ENCODE data around the gene TMPO.
A peak's percentile ranks its signal among the peaks of the same experiment; 100 is the strongest.
"Not testable (repeated sequence)": the region's sequence is repeated elsewhere in the genome, so short reads cannot be mapped to it uniquely, and the experiment has no call there.

Gene TMPO

DNA sequence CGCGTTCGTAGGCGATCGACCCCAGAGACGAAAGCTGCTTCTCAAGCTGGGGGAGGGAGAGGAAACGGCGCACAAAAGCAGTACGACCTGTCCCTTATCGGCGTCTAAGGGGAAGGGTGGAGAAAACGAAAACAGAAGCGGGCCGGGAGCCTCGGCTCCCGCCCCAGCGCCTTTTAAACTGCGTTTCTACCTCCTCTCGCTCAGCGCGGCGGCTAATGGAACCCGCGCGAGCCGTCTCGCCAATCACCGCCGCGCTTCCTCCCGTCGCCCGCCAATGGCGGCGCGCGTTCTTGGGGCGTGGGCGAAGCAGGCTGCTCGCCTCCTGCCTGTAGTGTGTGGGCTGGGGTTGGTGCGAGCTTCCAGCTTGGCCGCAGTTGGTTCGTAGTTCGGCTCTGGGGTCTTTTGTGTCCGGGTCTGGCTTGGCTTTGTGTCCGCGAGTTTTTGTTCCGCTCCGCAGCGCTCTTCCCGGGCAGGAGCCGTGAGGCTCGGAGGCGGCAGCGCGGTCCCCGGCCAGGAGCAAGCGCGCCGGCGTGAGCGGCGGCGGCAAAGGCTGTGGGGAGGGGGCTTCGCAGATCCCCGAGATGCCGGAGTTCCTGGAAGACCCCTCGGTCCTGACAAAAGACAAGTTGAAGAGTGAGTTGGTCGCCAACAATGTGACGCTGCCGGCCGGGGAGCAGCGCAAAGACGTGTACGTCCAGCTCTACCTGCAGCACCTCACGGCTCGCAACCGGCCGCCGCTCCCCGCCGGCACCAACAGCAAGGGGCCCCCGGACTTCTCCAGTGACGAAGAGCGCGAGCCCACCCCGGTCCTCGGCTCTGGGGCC is at the start of gene TMPO:
TSS of gene TMPO (plus strand) at position 304 of the 824 bp plus-strand sequence. CDS start at position 582, 278 bp downstream.
- peak; percentile 82 to 83 for DNase-seq (ENCODE audit: low read depth in 2 of 2)

DNA sequence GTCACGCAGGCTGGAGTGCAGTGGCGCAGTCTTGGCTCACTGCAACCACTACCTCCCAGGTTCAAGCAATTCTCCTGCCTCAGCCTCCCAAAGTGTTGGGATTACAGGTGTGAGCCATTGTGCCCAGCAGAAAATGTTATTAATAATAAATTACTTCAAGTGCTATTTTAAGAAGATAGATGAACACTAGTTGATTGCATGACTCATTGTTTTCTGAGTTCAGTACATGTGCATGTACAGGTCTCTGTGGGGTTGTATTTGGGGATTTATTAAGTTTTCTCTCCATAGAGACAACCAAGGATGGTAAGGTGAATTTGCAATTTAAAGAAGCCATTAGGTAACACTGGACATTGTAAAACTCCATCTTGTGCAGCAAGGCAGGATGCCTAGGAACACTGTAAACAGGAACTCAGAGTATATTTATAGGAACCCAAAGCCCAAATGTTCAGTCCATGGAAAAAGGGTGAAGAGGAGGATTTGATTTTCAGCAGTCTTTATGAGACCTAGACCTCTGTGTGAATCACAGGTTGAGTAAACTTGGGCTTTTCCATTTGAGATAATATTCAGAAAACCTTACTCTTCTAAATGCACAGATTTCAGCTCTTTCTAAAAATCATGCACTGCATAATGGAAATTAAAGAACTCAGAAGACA is 49.3 kb upstream of the TMPO start:
- DNase-seq (ENCODE audit: low read depth in 2 of 2): no peak

DNA sequence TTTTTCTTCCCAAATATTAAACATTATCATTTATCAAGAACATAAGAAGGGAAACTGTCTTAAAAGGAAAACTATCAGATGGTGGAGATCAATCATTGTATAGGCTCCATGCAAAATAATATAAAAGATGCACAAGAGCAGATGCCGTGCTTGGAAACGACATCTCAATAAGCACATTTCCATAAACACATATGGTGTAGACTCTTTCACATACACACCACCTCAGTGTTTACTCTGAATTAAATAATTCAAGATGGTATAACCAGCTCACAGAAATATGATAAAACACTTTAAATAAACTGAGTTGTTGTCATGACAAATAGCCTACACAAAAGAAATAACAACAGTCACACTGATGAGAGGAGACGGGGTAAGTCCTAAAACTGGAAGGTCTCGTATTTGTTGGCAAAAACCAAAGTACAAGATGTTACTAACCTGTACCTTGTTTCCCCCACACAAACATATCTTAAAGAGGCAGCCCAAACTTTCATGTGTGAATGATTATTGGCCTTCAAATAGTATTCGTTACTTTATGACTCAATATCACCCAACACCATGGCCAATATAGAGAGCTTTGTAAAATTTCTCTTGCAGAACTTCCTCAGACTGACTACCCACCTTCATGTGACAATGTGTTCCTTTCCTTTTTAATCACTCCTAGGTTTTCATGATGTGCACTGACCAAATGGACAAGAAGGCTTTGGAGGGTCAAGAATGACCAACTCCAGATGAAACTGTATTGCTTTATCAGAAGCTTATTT is 48.6 kb upstream of the TMPO start:
- DNase-seq (ENCODE audit: low read depth in 2 of 2): no peak

DNA sequence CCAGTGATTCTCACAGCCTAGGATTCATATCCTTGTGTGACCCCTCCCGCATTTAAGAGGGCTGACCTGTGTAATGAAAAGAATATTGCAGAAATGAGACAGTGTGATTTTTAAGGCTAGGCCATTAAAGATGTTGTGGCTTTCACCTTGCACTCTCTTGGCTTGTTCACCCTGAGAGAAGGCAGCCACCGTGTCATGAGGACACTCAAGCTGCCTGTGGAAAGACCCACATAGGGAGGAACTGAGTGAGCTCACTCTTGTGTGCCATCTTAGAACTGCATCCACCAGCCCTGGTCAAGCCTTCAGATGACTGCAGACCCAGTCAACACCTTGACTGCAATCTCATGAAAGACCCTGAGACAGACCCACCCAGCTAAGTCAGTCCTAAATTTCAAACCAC is 46.3 kb upstream of the TMPO start:
- no peak for DNase-seq (ENCODE audit: low read depth in 2 of 2)

GRCh38 chr12:98470469-98471082 is 44.8 kb upstream of the TMPO start:
- DNase-seq (ENCODE audit: low read depth in 2 of 2): no peak

DNA sequence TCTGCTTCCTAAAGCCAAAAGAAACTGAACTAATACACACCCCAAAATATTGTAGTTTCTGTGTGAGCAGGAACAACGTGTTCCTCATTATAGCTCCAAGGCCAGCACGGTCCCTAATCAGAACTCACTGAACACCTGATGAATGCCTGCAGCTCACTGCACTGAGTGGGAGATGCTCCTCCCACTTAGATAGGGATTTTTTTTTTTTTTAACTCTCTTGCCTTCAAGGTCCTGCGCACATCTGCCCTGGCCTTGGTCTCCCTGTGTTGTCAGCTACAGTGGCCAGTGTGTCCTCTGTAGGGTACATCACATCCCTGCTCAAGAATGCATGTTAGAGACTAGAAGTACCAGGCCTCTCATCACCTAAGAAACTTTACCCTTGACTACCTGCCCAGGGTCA is 44.3 kb upstream of the TMPO start:
- DNase-seq (ENCODE audit: low read depth in 2 of 2): no peak

- DNase-seq (ENCODE audit: low read depth in 2 of 2): no peak
These were observed 39.9 kb upstream of the TMPO start for GRCh38 chr12:98475565-98475908.

GRCh38 chr12:98478606-98479005 is 36.8 kb upstream of the TMPO start:
- no peak for DNase-seq (ENCODE audit: low read depth in 2 of 2)

GRCh38 chr12:98483621-98484503 is 31.5 kb upstream of the TMPO start:
- no peak for DNase-seq (ENCODE audit: low read depth in 2 of 2)

DNA sequence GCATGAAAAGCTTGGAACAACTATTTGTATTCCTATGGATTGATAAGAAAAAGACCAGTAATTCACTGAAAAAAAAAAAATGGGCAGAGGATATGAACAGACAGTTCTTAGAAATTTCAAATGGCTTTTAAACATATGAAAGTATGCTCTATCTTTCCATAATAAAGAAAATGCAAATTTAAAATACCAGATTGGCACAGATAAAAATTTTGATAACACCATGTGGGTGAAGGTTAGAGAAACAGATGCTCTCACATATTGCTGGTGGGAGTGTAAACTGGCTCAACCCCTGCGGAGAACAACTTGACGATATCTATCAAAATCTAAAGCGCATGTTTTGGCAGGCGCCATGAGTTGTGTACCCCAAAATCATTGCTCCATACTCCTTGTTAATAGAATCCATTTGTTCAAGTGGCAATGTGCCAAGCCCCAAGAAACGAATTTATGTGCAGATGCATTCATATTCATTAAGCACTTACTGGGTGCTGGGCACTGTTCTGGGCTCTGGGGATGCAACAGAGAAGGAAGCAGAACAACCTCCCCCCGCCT is 29.5 kb upstream of the TMPO start:
- no peak for DNase-seq (ENCODE audit: low read depth in 2 of 2)

GRCh38 chr12:98488416-98488815 is 27.0 kb upstream of the TMPO start:
- not testable (repeated sequence) for DNase-seq (ENCODE audit: low read depth in 2 of 2)

GRCh38 chr12:98489176-98489575 is 26.2 kb upstream of the TMPO start:
- no peak for DNase-seq (ENCODE audit: low read depth in 2 of 2)

GRCh38 chr12:98490501-98491453 is 24.6 kb upstream of the TMPO start:
- DNase-seq (ENCODE audit: low read depth in 2 of 2): peak; percentile 91 to 92

GRCh38 chr12:98492580-98493140 is 22.7 kb upstream of the TMPO start:
- DNase-seq (ENCODE audit: low read depth in 2 of 2): no peak

GRCh38 chr12:98501266-98501629 is 14.1 kb upstream of the TMPO start:
- not testable (repeated sequence) for DNase-seq (ENCODE audit: low read depth in 2 of 2)

DNA sequence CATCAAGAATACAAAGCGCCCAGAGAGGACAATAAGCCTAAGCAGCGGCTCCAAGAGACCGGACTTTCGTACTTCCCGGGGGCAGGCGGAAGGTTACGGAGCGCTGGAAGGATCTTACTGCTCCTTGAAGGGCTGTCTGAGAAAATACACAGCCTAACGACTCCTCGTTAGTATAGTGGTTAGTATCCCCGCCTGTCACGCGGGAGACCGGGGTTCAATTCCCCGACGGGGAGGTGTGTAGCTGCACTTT is 12.1 kb upstream of the TMPO start:
- DNase-seq (ENCODE audit: low read depth in 2 of 2): peak; percentile 87 to 89

GRCh38 chr12:98503592-98504367 is 11.6 kb upstream of the TMPO start:
- DNase-seq (ENCODE audit: low read depth in 2 of 2): peak; percentile 84

DNA sequence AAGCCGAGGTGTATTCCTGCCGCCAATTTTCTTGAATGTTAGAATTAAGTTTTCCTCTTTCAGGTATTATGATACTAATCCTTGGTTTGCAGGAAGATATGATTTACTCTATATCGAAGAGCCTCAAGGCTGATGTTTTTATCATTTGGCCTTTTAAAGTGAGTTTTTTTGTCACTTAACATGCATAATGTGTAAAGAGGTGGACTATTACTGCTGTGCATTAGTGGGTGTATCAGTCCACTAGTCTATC is 11.1 kb upstream of the TMPO start:
- no peak for DNase-seq (ENCODE audit: low read depth in 2 of 2)

DNA sequence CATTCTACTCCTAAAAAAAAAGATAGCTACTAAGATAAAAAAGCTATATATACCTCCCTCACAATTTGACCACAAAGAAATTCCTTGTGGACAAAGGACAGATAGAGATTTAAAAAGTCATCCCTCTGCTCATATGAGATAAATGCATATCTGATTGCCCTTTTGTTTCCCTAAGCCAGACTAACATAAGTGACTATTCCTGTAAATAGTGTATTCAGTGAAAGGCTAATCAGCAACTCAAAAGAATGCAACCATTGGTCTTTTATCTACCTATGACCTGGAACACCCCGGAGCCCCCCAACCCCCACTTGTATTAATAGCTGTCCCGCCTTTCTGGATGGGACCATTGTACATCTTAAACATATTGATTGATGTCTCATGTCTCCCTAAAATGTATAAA is 6.3 kb upstream of the TMPO start:
- DNase-seq (ENCODE audit: low read depth in 2 of 2): no peak

Data from fibroblast of skin of left quadriceps (primary cell).